CD4-positive, alpha-beta T cell treated with Interleukin-6 for 4 hours (primary cell): ENCODE results near the gene XRCC5.
A peak's percentile ranks its signal among the peaks of the same experiment; 100 is the strongest.

Experiments
- DNase-seq: peaks from one replicate; pipeline ENCODE4 v3.0.0-alpha.2; 2020; ENCODE audit warnings: mixed read lengths

The XRCC5 gene

DNA sequence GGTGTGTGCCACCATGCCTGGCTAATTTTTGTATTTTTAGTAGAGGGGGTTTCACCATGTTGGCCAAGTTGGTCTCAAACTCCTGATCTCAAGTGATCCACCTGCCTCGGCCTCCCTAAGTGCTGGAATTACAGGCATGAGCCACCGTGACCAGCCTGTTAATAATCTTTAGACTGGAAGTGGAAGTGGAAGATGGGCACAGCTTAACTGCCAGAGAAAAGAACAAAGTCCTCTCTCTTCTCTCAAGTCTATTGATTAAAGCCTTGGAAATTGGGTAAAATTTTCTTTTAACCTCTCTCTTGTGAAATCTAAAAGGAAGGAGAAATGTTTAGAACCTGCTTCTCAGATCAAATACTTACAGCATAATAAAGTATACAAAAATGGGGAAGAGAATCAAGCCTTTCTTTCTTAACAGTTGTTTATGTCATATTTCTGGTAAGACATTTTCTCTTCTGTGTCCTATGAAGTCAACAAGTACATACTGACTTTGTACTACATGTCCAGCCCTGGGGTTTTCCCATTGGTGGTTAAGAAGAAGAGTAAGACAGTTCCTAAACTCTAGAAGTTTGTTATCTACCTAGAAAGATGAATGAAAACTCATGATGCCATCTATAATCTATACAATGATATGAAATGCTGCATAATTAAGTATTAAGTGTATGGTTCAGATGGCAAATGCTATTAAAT lies 22.8 kb upstream of the XRCC5 start:
- no peak for DNase-seq

DNA sequence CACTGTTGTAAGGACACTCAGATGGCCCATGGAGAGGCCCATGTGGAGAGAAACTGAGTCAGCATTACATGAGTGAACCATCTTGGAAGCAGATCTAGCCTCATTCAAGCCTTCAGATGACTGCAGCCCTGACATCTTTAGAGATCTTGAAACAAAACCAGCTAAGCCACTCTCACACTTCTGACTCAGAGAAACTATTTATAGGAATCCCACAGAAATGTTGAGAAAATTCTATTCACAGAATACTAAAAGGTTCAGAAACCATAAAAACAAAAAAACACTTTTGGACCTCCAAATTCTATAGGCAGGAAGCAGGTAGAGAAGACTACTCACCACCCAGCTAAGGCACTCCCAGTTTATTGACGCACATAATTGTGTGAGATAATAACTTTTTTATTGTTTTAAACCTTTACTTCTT lies 18.8 kb upstream of the XRCC5 start:
- DNase-seq: no peak

DNA sequence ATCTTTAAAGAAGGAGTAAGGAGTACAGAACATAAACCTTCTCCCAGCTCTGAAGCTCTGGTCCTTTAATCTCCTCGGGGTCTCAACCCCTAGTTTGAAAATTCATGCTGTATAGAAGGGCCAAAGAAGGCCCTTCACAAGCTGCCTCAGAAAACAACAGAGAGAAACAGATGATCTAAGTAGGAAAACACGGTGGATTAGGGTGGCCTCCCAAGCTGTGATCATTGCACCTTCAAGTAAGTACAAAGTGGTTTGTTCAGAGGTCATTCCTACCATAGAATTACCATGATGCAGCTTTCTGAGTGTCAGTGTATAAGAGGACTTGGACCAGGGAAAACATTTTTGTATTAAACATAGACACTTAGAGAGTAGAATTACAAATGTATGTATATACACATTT lies 16.5 kb upstream of the XRCC5 start:
- no peak for DNase-seq

GRCh38 chr2:216094701-216095100 lies 14.4 kb upstream of the XRCC5 start:
- DNase-seq: no peak

DNA sequence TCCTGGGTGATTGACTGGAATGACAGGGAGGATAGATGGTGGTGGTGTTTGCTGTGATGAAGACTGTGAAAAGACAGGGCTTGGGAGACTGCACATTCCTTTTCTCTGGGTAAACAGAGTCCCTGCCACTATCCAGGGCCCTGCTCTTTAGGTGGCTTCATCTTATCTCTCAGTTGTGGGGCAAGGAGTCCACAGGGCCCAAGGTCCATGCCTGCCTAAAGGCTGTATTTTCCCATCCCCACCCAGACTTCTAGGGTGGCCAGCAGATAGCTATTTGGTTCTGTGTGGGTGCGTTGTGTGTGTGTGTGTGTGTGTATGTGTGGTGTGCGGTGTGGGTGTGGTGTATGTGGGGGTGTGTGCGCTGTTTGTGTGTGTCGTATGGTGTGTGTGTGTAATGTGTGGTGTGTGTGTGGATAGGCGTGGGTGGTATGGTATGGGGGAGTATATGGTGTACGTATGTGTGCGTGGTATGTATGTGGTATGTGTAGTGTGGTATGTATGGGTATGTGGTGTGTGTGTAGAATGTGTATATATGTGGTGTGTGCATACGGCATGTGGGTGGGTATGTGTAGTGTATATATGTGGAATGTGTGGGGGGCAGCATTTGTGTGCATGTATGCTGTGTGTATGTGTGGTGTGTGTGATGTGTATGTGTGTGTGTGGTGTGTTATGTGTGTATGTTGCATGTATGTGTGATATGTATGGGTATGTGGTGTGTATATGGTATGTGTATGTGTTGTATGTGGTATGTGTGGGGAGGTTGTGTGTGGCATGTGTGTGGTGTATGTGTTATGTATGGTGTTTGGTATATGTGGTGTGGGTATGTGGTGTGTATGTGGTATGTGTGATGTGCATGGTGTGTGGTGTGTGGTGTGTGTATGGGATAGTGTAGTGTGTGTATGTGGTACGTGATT lies 10.5 kb upstream of the XRCC5 start:
- DNase-seq: no peak

DNA sequence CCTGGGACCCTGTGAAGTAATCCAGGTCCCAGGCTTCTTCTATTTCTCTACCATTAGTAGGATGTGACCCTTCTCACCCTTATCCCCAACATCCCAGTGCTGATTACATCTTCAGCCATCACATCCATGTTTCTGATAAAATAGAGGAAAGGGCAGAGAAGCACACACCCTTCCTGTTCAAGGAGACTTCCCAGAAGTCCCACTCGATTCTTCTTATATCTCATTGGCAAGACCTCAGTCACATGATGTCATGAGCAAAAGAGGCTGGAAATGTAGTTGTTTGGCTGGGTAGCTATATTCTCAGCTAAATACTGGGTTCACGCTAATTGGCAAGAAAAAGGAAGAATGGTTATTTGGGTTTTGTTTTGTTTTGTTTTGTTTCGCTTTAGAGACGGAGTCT lies 8.0 kb upstream of the XRCC5 start:
- DNase-seq: no peak

GRCh38 chr2:216103213-216103612 lies 5.9 kb upstream of the XRCC5 start:
- no peak for DNase-seq

DNA sequence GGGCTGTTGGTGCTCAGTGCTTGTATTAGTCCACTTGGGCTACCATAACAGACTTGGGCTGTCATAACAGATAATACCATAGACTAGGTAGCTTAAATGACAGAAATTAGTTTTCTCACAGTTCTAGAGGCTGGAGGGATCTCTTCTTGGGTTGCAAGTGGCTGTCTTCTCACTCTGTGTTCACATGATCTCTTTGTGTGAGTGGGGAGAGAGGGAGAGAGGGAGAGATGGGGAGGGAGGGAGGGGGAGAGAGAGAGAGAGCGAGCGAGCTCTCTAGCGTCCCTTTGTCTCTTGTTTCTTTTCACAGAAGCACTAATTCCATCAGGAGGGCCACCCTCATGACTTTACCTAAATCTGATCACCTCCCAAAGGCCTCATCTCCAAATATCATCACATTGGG lies 4.5 kb upstream of the XRCC5 start:
- DNase-seq: no peak

DNA sequence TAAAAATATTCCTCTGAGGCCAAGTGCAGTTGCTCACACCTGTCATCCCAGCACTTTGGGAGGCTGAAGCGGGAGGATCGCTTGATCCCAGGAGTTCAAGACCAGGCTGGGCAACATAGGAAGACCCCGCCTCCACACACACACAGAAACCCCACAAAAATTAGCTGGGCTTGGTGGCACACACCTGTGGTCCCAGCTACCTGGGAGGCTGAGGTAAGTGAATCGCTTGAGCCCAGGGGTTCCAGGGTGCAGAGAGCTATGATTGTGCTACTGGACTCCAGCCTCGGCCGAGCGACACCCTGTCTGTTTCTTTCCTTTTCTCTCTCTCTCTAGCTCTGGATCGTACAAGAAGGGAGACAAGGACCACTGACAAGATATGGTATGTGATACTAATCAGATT lies 1.8 kb upstream of the XRCC5 start:
- no peak for DNase-seq

GRCh38 chr2:216107760-216108159 lies 1.4 kb upstream of the XRCC5 start:
- no peak for DNase-seq

DNA sequence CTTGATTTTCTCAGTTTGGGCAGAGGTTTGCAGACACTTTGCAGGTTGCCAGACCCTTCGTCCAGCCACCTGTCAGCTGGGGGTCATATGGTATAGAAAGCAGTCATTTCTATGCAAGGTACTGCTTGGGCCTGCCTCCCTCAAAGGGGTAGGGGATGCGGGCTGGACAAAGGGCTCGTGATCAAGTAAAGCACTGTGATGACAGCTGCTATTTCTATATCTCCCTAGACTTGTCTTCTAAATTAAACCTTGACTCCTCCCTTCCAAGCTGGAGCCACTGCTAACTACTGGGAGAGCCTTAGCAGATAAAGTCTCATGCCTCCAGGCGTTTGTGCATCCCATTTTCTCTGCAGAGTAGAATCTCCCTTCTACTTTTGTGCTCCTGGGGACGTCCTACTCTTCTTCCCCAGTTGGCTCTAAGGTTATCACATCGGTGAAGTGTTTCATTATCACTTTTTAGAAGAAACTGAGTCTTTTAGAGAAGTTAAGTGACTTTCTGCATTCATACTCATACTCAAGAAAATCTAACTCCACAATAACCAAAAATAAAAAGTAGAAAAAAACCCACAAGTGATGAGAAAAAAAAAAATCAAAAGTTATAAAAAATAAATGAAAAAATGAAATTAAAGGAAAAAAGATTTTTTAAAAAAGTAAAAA lies 710 bp upstream of the XRCC5 start:
- DNase-seq: no peak

DNA sequence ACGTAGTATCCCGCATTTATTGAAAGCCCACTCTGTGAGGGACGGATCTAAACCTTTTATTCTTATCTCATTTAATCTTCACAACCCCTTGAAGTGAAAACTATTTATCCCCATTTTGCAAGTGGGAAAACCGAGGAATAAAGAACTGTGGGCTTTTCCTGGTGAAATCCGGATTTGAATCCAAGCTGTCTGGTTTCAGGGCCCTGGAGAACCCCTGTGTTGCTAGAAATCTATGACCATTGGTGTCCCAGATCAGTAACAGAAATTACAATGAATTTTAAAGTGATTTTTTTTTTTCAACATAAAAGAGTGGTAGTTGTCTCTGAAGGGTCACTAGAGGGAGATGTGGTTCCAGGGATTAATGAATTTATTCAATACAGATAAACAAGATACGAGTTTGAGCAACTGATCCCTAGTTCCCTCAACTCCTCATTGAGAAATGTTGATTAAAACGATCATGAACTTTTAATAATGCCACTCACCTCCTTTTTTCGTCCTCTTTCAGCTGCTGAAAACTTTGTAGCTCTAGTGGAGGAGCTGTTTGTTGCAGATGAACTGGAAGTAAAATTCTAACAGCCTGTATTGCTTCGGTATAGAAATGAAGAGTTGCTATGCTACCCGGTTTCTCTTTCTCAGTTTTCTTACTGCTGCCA lies 940 bp downstream of the XRCC5 start:
- DNase-seq: no peak

- DNase-seq: no peak
Measured at GRCh38 chr2:216110620-216111019, 1.5 kb downstream of the XRCC5 start.

- no peak for DNase-seq
Measured at GRCh38 chr2:216111122-216111521, 2.0 kb downstream of the XRCC5 start.

DNA sequence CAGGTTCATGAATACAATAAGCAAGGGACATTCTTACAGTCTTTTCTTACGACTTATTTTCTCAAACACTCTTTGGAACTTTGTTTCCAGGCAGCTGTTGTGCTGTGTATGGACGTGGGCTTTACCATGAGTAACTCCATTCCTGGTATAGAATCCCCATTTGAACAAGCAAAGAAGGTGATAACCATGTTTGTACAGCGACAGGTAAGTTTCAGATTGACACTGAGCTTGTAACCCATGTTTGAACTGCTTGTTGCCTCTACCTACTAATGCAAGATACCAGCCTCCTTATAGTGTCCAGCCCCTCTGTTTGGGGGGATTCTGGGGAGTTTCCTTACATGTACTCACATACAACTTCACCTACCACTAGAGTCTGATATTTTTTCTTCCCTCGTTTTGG lies 3.8 kb downstream of the XRCC5 start:
- DNase-seq: no peak

DNA sequence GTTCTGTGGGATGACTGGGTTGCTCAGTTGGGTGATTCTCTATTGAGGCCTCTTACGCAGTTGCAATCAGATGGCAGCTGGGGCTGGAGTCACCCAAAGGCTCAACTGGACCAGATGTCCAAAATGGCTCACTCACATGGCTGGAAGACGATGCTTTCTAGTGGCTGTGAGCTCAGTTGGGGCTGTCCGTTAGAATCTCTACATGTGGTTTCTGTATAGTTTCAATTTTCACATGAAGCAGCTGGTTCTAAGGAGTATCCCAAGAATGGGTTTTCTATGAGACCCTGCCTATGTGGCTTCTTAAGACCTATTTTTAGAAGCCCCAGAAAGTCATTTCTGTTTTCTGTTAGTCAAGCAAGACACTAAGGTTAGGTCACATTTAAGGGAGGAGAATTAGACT lies 4.4 kb downstream of the XRCC5 start:
- no peak for DNase-seq

GRCh38 chr2:216114382-216114713 lies 5.2 kb downstream of the XRCC5 start:
- no peak for DNase-seq

DNA sequence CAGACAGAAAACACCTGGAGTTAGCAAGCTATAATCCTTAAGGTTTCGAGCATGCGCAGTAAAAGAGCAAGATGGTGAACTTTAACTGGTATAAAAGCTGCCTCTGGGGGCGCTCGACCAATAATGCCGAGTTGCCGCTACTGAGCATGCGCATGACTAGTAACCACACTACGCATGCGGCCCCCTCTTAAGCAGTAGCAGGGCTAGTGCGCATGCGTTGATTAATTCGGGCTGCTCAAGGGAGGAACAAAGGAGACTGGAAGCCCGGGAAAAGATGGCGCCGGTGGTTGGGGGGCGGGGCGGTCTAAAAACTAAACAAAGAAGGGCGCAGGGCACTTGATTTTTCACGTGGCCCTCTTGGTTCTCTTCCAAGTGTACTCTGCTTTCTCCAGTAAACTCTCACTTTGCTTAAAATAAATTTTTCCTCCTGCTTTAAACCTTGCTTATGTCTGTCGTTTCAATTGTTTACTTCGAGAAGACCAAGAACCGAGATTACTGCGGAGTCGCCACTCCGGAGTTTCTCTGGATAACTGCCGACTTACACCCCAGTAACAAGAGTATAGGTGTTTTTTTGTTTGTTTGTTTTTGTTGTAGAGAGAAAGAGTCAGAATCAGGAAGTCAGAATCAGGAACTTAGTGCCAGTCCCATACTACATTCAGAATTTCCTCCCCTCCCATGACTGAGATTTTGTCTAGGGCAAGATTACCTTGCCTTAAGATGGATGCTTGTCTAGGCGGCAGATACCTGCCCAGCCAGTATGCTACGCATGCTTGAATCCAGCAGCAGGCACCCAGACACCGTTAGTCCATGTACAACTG lies 5.8 kb downstream of the XRCC5 start:
- peak; percentile 96 for DNase-seq

DNA sequence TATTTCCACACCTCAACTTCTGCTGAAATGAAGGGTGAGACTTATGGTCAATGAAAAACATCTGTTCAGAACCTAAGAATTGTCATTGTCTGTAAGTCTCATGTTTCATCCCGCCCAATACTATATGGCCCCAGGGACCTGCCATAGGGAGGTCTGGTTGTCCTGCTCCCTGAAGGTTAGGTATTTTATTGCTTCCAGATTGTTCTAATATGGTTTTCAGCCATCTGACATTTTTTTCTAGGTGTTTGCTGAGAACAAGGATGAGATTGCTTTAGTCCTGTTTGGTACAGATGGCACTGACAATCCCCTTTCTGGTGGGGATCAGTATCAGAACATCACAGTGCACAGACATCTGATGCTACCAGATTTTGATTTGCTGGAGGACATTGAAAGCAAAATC lies 7.3 kb downstream of the XRCC5 start:
- DNase-seq: no peak

- DNase-seq: no peak
Measured at GRCh38 chr2:216117561-216118340, 8.6 kb downstream of the XRCC5 start.

- DNase-seq: no peak
Measured at GRCh38 chr2:216118474-216118873, 9.3 kb downstream of the XRCC5 start.

- DNase-seq: no peak
Measured at GRCh38 chr2:216119146-216119545, 10.0 kb downstream of the XRCC5 start.
